Thyroid gland (tissue), 4 donors: ENCODE results near the gene AIPL1.

Experiments used
- CTCF ChIP-seq, 6 experiments: fragments of 200-600 bp in 3 of 6; fragments of 450-650 bp in 3 of 6; sonication (generic) in 3 of 6; IDR thresholded peaks; one replicate each; pipeline ENCODE4 v1.5.1; 2016 to 2019; ENCODE audit warnings: antibody characterized with exemption in 6 of 6, mild to moderate bottlenecking in 2 of 6, inconsistent platforms in 1 of 6, moderate library complexity in 1 of 6
- POLR2A ChIP-seq, 2 donors: fragments of 450-650 bp; IDR thresholded peaks; one replicate each; pipeline ENCODE4 v1.6.1; 2017; ENCODE audit warnings: antibody characterized with exemption in 2 of 2, mild to moderate bottlenecking in 2 of 2, moderate library complexity in 1 of 2

GRCh38 chr17:6427279-6427781, 7.6 kb downstream of the AIPL1 start:
- no peak for TF ChIP-seq CTCF (IDR thresholded peaks at IDR 0.05)
- no peak for TF ChIP-seq POLR2A (IDR thresholded peaks at IDR 0.05)
